Neural cell (in vitro differentiated cells): ENCODE measurements around the gene ANKRD6. TPM values are rescaled to one million over a fixed set of nuclear protein-coding genes. Genes with fewer than 3 reads are reported as not detected.

Experiments
- H2AFZ ChIP-seq: fragments of 200-600, 300-800 bp; sonication (generic), shearing (Covaris generic); 2 replicates; pipeline ENCODE4 v1.6.0; 2014; ENCODE audit warnings: low read depth, mild to moderate bottlenecking, antibody characterized with exemption, low read length, moderate library complexity
- H3F3A ChIP-seq: fragments of 200-600 bp; shearing (Covaris generic); 2 replicates; pipeline ENCODE4 v1.6.1; 2016; ENCODE audit warnings: mild to moderate bottlenecking, moderate library complexity, mixed read lengths, antibody characterized with exemption, low read length; ENCODE audit not compliant: insufficient read depth, poor library complexity, severe bottlenecking
- H3K27ac ChIP-seq: fragments of 200-600, 300-800 bp; sonication (generic), shearing (Covaris generic); 2 replicates; pipeline ENCODE4 v1.5.1; 2014; ENCODE audit warnings: mild to moderate bottlenecking, low read length, moderate library complexity
- H3K27me3 ChIP-seq: fragments of 300-800, 200-600 bp; sonication (generic), shearing (Covaris generic); 2 replicates; pipeline ENCODE4 v1.6.0; 2014; ENCODE audit warnings: mild to moderate bottlenecking, low read depth, low read length, moderate library complexity; ENCODE audit not compliant: insufficient read depth
- H3K36me3 ChIP-seq: fragments of 300-800, 200-600 bp; sonication (generic), shearing (Covaris generic); 2 replicates; pipeline ENCODE4 v1.5.1; 2014; ENCODE audit warnings: mild to moderate bottlenecking, antibody characterized with exemption, low read length, moderate library complexity; ENCODE audit not compliant: insufficient read depth
- H3K4me2 ChIP-seq: fragments of 300-800, 200-600 bp; sonication (generic), shearing (Covaris generic); 2 replicates; pipeline ENCODE4 v1.6.0; 2014; ENCODE audit warnings: mild to moderate bottlenecking, low read length
- H3K4me3 ChIP-seq: fragments of 300-800, 200-600 bp; sonication (generic), shearing (Covaris generic); 2 replicates; pipeline ENCODE4 v1.5.1; 2014; ENCODE audit warnings: mild to moderate bottlenecking, low read length, moderate library complexity
- H3K79me2 ChIP-seq: fragments of 200-600 bp; shearing (Covaris generic); replicated peaks from 2 replicates; pipeline ENCODE4 v1.6.0; 2014; ENCODE audit warnings: mild to moderate bottlenecking, low read length, moderate library complexity; ENCODE audit not compliant: insufficient read depth
- H3K9ac ChIP-seq: fragments of 300-800, 200-600 bp; sonication (generic), shearing (Covaris generic); 2 replicates; pipeline ENCODE4 v1.6.1; 2016; ENCODE audit warnings: mild to moderate bottlenecking, low read length, mixed read lengths
- H3K9me2 ChIP-seq: fragments of 200-600 bp; shearing (Covaris generic); 2 replicates; pipeline ENCODE4 v1.6.1; 2016; ENCODE audit warnings: mild to moderate bottlenecking, low read length, mixed read lengths; ENCODE audit not compliant: insufficient read depth
- H3K9me3 ChIP-seq: fragments of 200-600, 300-800 bp; sonication (generic), shearing (Covaris generic); 2 replicates; pipeline ENCODE4 v1.6.1; 2016; ENCODE audit warnings: mild to moderate bottlenecking, mixed run types, low read length, moderate library complexity, mixed read lengths
- H4K20me1 ChIP-seq: fragments of 200-600 bp; shearing (Covaris generic); 2 replicates; pipeline ENCODE4 v1.6.1; 2016; ENCODE audit warnings: mild to moderate bottlenecking, mixed run types; ENCODE audit not compliant: insufficient read depth
- CTCF ChIP-seq: fragments of 450-650 bp; IDR thresholded peaks from 2 replicates; pipeline ENCODE4 v1.5.1; 2014; ENCODE audit warnings: antibody characterized with exemption, mild to moderate bottlenecking, moderate library complexity; ENCODE audit not compliant: poor library complexity, severe bottlenecking
- EP300 ChIP-seq: fragments of 450-650 bp; conservative IDR thresholded peaks from 2 replicates; pipeline ENCODE4 v1.6.1; 2014; ENCODE audit warnings: antibody characterized with exemption, mild to moderate bottlenecking, moderate library complexity; ENCODE audit not compliant: poor library complexity, severe bottlenecking
- EZH2 ChIP-seq: fragments of 200-600, 300-800 bp; shearing (Covaris generic), sonication (generic); IDR thresholded peaks from 2 replicates; pipeline ENCODE4 v1.6.1; 2014; ENCODE audit warnings: antibody characterized with exemption, low read length, borderline replicate concordance, mild to moderate bottlenecking; ENCODE audit not compliant: insufficient read depth, poor library complexity, severe bottlenecking
- MXI1 ChIP-seq: fragments of 450-650 bp; conservative IDR thresholded peaks from 2 replicates; pipeline ENCODE4 v1.6.1; 2014; ENCODE audit warnings: antibody characterized with exemption, mild to moderate bottlenecking; ENCODE audit not compliant: poor library complexity, severe bottlenecking
- POLR2AphosphoS5 ChIP-seq: IDR thresholded peaks from 2 replicates; pipeline ENCODE4 v1.6.1; 2012
- RAD21 ChIP-seq: fragments of 450-650 bp; conservative IDR thresholded peaks from 2 replicates; pipeline ENCODE4 v1.6.1; 2014; ENCODE audit warnings: antibody characterized with exemption, mild to moderate bottlenecking, moderate library complexity
- REST ChIP-seq: IDR thresholded peaks from 2 replicates; pipeline ENCODE4 v1.6.1; 2012; ENCODE audit warnings: borderline replicate concordance
- SMC3 ChIP-seq: fragments of 450-650 bp; conservative IDR thresholded peaks from 2 replicates; pipeline ENCODE4 v1.6.1; 2014; ENCODE audit warnings: antibody characterized with exemption, mild to moderate bottlenecking, moderate library complexity; ENCODE audit not compliant: poor library complexity
- TAF1 ChIP-seq: IDR thresholded peaks from 2 replicates; pipeline ENCODE4 v1.6.1; 2012; ENCODE audit warnings: low read depth
- polyA plus RNA-seq: library from polyadenylated mRNA; depleted of rRNA; stranded (reverse); fragments of >200 nt; gene quantifications from 2 replicates; pipeline ENCODE4 v1.2.3, GENCODE V29; 2014

Gene ANKRD6
- polyA plus RNA-seq, 1 donor from 2014 or later = 43.5 TPM

GRCh38 chr6:89501753-89502152 lies 68.8 kb downstream of the ANKRD6 start:
- Histone ChIP-seq H3K9me2 (no peaks in the 10 kb centered on the region), H2AFZ (no peak overlapping the region), H3F3A (no peaks in the 10 kb centered on the region), H3K27me3 (no peaks in the 10 kb centered on the region), H3K4me2 (no peak overlapping the region), H3K36me3 (no peaks in the 10 kb centered on the region), H3K9me3 (no peaks in the 10 kb centered on the region), H3K27ac (no peak overlapping the region), H3K4me3 (no peak overlapping the region), H4K20me1 (no peaks in the 10 kb centered on the region), H3K9ac (no peak overlapping the region), H3K79me2 (no peaks in the 10 kb centered on the region)
- no peak for TF ChIP-seq MXI1
- TF ChIP-seq SMC3 = no peak
- TF ChIP-seq RAD21 = no peak
- no peak for TF ChIP-seq REST
- TF ChIP-seq POLR2AphosphoS5 = no peak
- no peak for TF ChIP-seq TAF1
- TF ChIP-seq CTCF = no peak
- TF ChIP-seq EZH2 = no peak
- TF ChIP-seq EP300 = no peak

- TF ChIP-seq REST = no peak
- no peak for TF ChIP-seq RAD21
- no peak for TF ChIP-seq TAF1
- TF ChIP-seq EZH2 = no peak
- no peak for TF ChIP-seq POLR2AphosphoS5
- TF ChIP-seq CTCF = no peak
- TF ChIP-seq EP300 = no peak
- TF ChIP-seq MXI1 = no peak
- no peak for TF ChIP-seq SMC3
- no peaks in the 10 kb centered on the region for H3K36me3 ChIP-seq
- no peak overlapping the region for H3K27ac ChIP-seq
Observed at GRCh38 chr6:89503641-89504040, 70.7 kb downstream of the ANKRD6 start.

More at GRCh38 chr6:89503641-89504040, 70.7 kb downstream of the ANKRD6 start:
- Histone ChIP-seq H4K20me1 (no peaks in the 10 kb centered on the region), H3K27me3 (no peaks in the 10 kb centered on the region), H3F3A (no peaks in the 10 kb centered on the region), H3K79me2 (no peaks in the 10 kb centered on the region), H3K4me3 (no peak overlapping the region), H3K4me2 (no peak overlapping the region), H3K9me3 (no peaks in the 10 kb centered on the region), H3K9ac (no peak overlapping the region), H3K9me2 (no peaks in the 10 kb centered on the region), H2AFZ (no peak overlapping the region)
